HFFc6 (cell line): ENCODE measurements around the gene TRIM51. TPM values are rescaled to one million over a fixed set of nuclear protein-coding genes. Genes with fewer than 3 reads are reported as not detected.
"Not testable (repeated sequence)": the region's sequence is repeated elsewhere in the genome, so short reads cannot be mapped to it uniquely, and the experiment has no call there.

Experiments
- DNase-seq: peaks from one replicate; pipeline ENCODE4 v3.0.0-alpha.2; 2018
- H3K27ac Mint-ChIP-seq: 2 replicates; pipeline ENCODE4 v1.8.0; 2020; ENCODE audit warnings: mild to moderate bottlenecking, mixed read lengths
- H3K27me3 Mint-ChIP-seq: 2 replicates; pipeline ENCODE4 v1.8.0; 2021; ENCODE audit warnings: mild to moderate bottlenecking, moderate library complexity, mixed read lengths; ENCODE audit not compliant: insufficient read depth
- H3K36me3 Mint-ChIP-seq: 2 replicates; pipeline ENCODE4 v1.8.0; 2021; ENCODE audit warnings: low read depth, mixed read lengths
- H3K4me1 Mint-ChIP-seq: 2 replicates; pipeline ENCODE4 v1.8.0; 2020; ENCODE audit warnings: low read depth, mixed read lengths
- H3K4me3 Mint-ChIP-seq: 2 replicates; pipeline ENCODE4 v1.8.0; 2020; ENCODE audit warnings: mild to moderate bottlenecking, moderate library complexity, mixed read lengths
- H3K9me3 Mint-ChIP-seq: 2 replicates; pipeline ENCODE4 v1.8.0; 2020; ENCODE audit warnings: mild to moderate bottlenecking, mixed read lengths
- CTCF ChIP-seq: fragments of 200-600 bp; sonication (generic); IDR thresholded peaks from 2 replicates; pipeline ENCODE4 v1.5.0; 2021; ENCODE audit warnings: antibody characterized with exemption, mild to moderate bottlenecking
- total RNA-seq, 6 experiments: library from RNA; stranded (reverse); fragmentation: NEBNext Ultra II Directional; extraction: Animal tissue kit (Norgen Biotek cat#: 25700); gene quantifications; 2 replicates in 1 of 6; 3 replicates in 5 of 6; pipeline ENCODE4 v1.2.3, GENCODE V29; 2021

TRIM51 gene
- total RNA-seq, 6 experiments from 2014 or later, result not detected

GRCh38 chr11:55884995-55885394 lies 1.9 kb downstream of the TRIM51 start:
- DNase-seq, H3K4me1 Mint-ChIP-seq, H3K27me3 Mint-ChIP-seq, H3K27ac Mint-ChIP-seq, H3K4me3 Mint-ChIP-seq, H3K36me3 Mint-ChIP-seq: not testable (repeated sequence)
- H3K9me3 Mint-ChIP-seq, result peaks cover 19% of the 10 kb centered on the region

GRCh38 chr11:55885481-55885880 lies 2.4 kb downstream of the TRIM51 start:
- H3K4me3 Mint-ChIP-seq, H3K27ac Mint-ChIP-seq, H3K36me3 Mint-ChIP-seq, DNase-seq, H3K27me3 Mint-ChIP-seq, H3K4me1 Mint-ChIP-seq: not testable (repeated sequence)
- H3K9me3 Mint-ChIP-seq, result peaks cover 19% of the 10 kb centered on the region

DNA sequence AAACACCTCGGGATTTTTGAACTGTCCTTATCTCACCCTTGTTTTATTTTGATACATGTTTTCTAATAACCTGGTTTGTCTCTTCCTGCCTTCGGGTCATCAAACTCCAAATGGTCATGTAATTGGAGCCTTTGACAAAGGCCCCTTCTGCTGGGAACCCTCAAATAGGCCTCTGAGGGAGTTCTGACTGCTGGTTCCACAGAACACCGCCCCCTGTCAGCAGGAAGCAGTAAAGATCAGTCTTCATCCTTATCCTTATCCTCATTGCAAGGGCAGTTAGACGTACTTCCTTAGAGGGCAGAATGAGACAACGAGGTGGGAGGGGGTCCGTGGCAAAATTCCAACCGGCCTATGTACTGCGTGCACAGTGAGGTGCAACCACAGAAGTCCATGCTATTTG lies 12.1 kb downstream of the TRIM51 start:
- Mint-ChIP-seq H3K36me3 (no peaks in the 10 kb centered on the region), H3K27ac (no peak overlapping the region), H3K27me3 (no peaks in the 10 kb centered on the region), H3K4me3 (no peak overlapping the region), H3K4me1 (no peaks in the 10 kb centered on the region), H3K9me3 (peaks cover 41% of the 10 kb centered on the region)
- no peak for TF ChIP-seq CTCF
- DNase-seq, result no peak

DNA sequence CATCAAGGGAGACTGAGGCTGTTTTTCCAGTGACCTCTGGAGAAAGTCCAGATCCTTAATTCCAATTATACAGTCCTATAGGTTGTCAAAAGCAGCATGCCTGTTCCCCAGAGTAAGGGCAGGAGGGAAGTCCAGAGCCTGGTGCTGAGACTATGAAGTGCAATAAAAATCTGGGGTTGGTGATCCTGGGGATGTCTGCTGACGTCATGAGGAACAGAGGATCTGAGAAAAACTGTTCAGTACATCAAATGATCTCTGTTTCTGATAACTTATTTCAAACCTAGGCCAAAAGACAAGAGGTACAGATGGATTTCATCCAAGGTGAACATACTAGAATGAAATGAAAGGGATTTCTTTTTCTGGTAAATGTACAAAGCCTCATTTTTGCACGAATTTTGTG lies 19.2 kb downstream of the TRIM51 start:
- no peak for TF ChIP-seq CTCF
- H3K4me1 Mint-ChIP-seq, result no peaks in the 10 kb centered on the region
- no peak overlapping the region for H3K27ac Mint-ChIP-seq

DNA sequence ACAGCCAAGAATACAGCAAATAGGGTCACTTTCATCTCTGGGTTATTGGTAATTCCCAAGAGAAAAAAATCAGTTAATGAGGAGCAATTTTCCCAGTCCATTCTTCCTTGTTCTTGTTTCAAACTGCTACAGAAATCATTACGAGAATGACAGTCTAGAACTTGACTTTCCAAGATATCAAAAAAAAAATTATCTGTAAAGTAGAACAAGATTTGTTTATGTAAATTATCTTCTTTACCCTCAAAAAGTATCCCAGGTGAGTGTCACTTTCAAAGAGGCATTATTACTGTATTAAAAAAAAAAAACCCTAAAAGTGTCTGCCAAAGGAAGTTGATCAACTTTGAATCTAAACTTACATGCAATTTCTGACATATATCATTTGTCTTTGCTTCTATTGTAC lies 31.4 kb downstream of the TRIM51 start, which contains the start of gene OR5W2:
OR5W2 (minus strand) TSS at position 101 of the 400 bp plus-strand sequence; CDS start at position 101, 0 bp downstream.
- no peak for DNase-seq
- TF ChIP-seq CTCF, result no peak
- Mint-ChIP-seq H3K9me3 (peaks cover 34% of the 10 kb centered on the region), H3K4me1 (no peaks in the 10 kb centered on the region), H3K36me3 (no peaks in the 10 kb centered on the region), H3K27me3 (no peaks in the 10 kb centered on the region), H3K27ac (no peak within 1 kb of the TSS), H3K4me3 (no peak within 1 kb of the TSS)

More for the DNA sequence above, 19.2 kb downstream of the TRIM51 start:
- Mint-ChIP-seq H3K4me3 (no peak overlapping the region), H3K27me3 (no peaks in the 10 kb centered on the region), H3K36me3 (no peaks in the 10 kb centered on the region), H3K9me3 (peaks cover 9% of the 10 kb centered on the region; the same call in 1 of the 2 replicates)
- DNase-seq, result no peak

- peaks cover 51% of the 10 kb centered on the region for H3K9me3 Mint-ChIP-seq
- no peak overlapping the region for H3K4me3 Mint-ChIP-seq
- no peaks in the 10 kb centered on the region for H3K27me3 Mint-ChIP-seq
- no peaks in the 10 kb centered on the region for H3K4me1 Mint-ChIP-seq
- no peak for TF ChIP-seq CTCF
- H3K36me3 Mint-ChIP-seq, result peaks cover 5% of the 10 kb centered on the region; the same call in 1 of the 2 replicates
- DNase-seq, result no peak
- no peak overlapping the region for H3K27ac Mint-ChIP-seq
Measured at GRCh38 chr11:55920537-55920936, 37.4 kb downstream of the TRIM51 start.

GRCh38 chr11:55936300-55936699 lies 53.2 kb downstream of the TRIM51 start, which contains the start of gene OR5I1:
Gene OR5I1 (minus strand): TSS chr11:55936400. CDS start chr11:55936400, 0 bp downstream.
- H3K4me3 Mint-ChIP-seq, result no peak within 1 kb of the TSS
- no peak within 1 kb of the TSS for H3K27ac Mint-ChIP-seq
- DNase-seq, result no peak
- H3K9me3 Mint-ChIP-seq, result peaks cover 12% of the 10 kb centered on the region
- no peaks in the 10 kb centered on the region for H3K4me1 Mint-ChIP-seq
- no peaks in the 10 kb centered on the region for H3K36me3 Mint-ChIP-seq
- H3K27me3 Mint-ChIP-seq, result no peaks in the 10 kb centered on the region
- no peak for TF ChIP-seq CTCF
